T-cell (primary cell): ENCODE results near the gene GRAMD1C. TPM values are rescaled to one million over a fixed set of nuclear protein-coding genes. Genes with fewer than 3 reads are reported as not detected.
A peak's percentile ranks its signal among the peaks of the same experiment; 100 is the strongest.

Experiments
- ATAC-seq, 4 experiments: fragments of 200-7000 bp in 3 of 4; fragments of 150-1000 bp in 1 of 4; cut with Tn5 transposase; replicated peaks in 1 of 4; 1 replicate in 3 of 4; 2 replicates in 1 of 4; pipeline ENCODE4 v1.10.0; 2021; ENCODE audit warnings: moderate library complexity in 3 of 4, mild to moderate bottlenecking in 2 of 4, moderate number of reproducible peaks in 1 of 4
- CTCF ChIA-PET, 2 donors: fragments of 300-600 bp; sonication (Branson Sonifier 250); formaldehyde crosslinking; loops; one replicate each; lab custom pipeline; 2022; ENCODE audit warnings: antibody characterized with exemption in 2 of 2; lab: Charles Lee
- POLR2A ChIA-PET, 2 donors: fragments of 300-600 bp; sonication (Branson Sonifier 250); formaldehyde crosslinking; loops; one replicate each; lab custom pipeline; 2022; ENCODE audit warnings: antibody characterized with exemption in 2 of 2; lab: Charles Lee
- DNase-seq, 35 experiments: peaks; one replicate each; pipeline versions ENCODE4 v3.0.0 to v3.0.0-alpha.2; 2013 to 2023
- H3K27ac ChIP-seq: one replicate; pipeline ENCODE4 v1.5.1; 2013; ENCODE audit warnings: low read length
- H3K27me3 ChIP-seq, 2 experiments: replicated peaks in 1 of 2; 1 replicate in 1 of 2; 2 replicates in 1 of 2; pipeline versions ENCODE4 v1.6.1 to v1.7.0; 2013; ENCODE audit warnings: low read length in 1 of 2, mixed read lengths in 1 of 2; ENCODE audit not compliant: control insufficient read depth in 2 of 2, insufficient read depth in 2 of 2; ENCODE audit errors: extremely low read depth in 1 of 2
- H3K36me3 ChIP-seq, 2 donors: 1 replicate in 1 of 2; 2 replicates in 1 of 2; pipeline versions ENCODE4 v1.6.1 to v1.7.0; 2013; ENCODE audit warnings: low read length in 1 of 2; ENCODE audit not compliant: control insufficient read depth in 2 of 2, insufficient read depth in 1 of 2; ENCODE audit errors: extremely low read depth in 1 of 2
- H3K4me1 ChIP-seq, 2 experiments: 1 replicate in 1 of 2; 2 replicates in 1 of 2; pipeline versions ENCODE4 v1.6.1 to v1.7.0; 2013; ENCODE audit warnings: low read length in 2 of 2, mixed read lengths in 1 of 2; ENCODE audit not compliant: insufficient read depth in 2 of 2, control insufficient read depth in 1 of 2; ENCODE audit errors: extremely low read depth in 1 of 2
- H3K4me3 ChIP-seq, 2 donors: 1 replicate in 1 of 2; 2 replicates in 1 of 2; pipeline versions ENCODE4 v1.5.1 to v1.7.0; 2013; ENCODE audit warnings: mild to moderate bottlenecking in 2 of 2, low read length in 1 of 2, moderate library complexity in 1 of 2; ENCODE audit not compliant: control insufficient read depth in 1 of 2; ENCODE audit errors: extremely low read depth in 1 of 2
- H3K9me3 ChIP-seq: 2 replicates; pipeline ENCODE4 v1.7.0; 2013
- H3K27ac Mint-ChIP-seq, 2 donors: one replicate each; pipeline ENCODE4 v1.8.0; 2020 to 2021; ENCODE audit warnings: mild to moderate bottlenecking in 2 of 2, mixed read lengths in 2 of 2
- H3K27me3 Mint-ChIP-seq, 2 donors: one replicate each; pipeline ENCODE4 v1.8.0; 2021 to 2022; ENCODE audit warnings: mixed read lengths in 2 of 2
- H3K36me3 Mint-ChIP-seq: one replicate; pipeline ENCODE4 v1.8.0; 2021; ENCODE audit warnings: mixed read lengths
- H3K4me1 Mint-ChIP-seq, 3 donors: one replicate each; pipeline ENCODE4 v1.8.0; 2020 to 2022; ENCODE audit warnings: mixed read lengths in 3 of 3, mild to moderate bottlenecking in 1 of 3
- H3K4me3 Mint-ChIP-seq, 3 donors: one replicate each; pipeline ENCODE4 v1.8.0; 2020 to 2022; ENCODE audit warnings: mild to moderate bottlenecking in 3 of 3, mixed read lengths in 3 of 3, moderate library complexity in 3 of 3
- H3K9me3 Mint-ChIP-seq, 3 donors: one replicate each; pipeline ENCODE4 v1.8.0; 2020 to 2022; ENCODE audit warnings: mixed read lengths in 3 of 3
- WGBS: methylation state at CpG from one replicate; pipeline ENCODE4 v1.1.5; 2013; ENCODE audit warnings: missing lambda C conversion rate; ENCODE audit not compliant: insufficient coverage; 5-methylcytosine and 5-hydroxymethylcytosine counted together
- total RNA-seq, 35 experiments: library from RNA in 6 of 35; stranded (reverse) in 6 of 35; fragments of 120-200 nt in 1 of 35; gene quantifications; one replicate each; pipeline versions ENCODE4 v1.2.1 to v1.2.4 and lab custom pipeline; 2013 to 2026

The GRAMD1C gene
- total RNA-seq, 5 donors from 2014 or later (not counting 1 experiment from before 2014, with no cell fraction given): 0.43 to 2.7 (median 1.4) TPM

DNA sequence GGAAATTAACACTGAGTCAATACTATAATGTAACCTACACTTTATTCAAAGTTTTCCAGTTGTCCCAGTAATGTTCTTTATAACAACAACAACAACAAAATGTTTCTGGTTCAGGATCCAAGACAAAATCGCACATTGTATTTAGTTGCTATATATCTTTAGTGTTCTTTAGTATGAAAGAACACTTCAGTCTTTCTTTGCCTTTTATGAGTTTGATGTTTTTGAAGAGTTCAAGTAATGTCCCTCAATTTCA lies 7.6 kb upstream of the GRAMD1C start:
- Histone ChIP-seq H3K36me3 (no peaks in the 10 kb centered on the region), H3K4me3 (no peak overlapping the region), H3K4me1 (peaks cover 3 to 4% of the 10 kb centered on the region in 2 experiments), H3K9me3 (no peaks in the 10 kb centered on the region), H3K27me3 (no peaks in the 10 kb centered on the region), H3K27ac (no peak overlapping the region)
- H3K4me3 Mint-ChIP-seq: no peak overlapping the region
- POLR2A ChIA-PET: interaction anchor here in 1 of 2 donors (1.0 kb wide), 1 partner anchor 73 kb away, joined by 4 read pairs; no protein-coding TSS in a partner anchor
- peaks cover 0 to 10% (median 10%) of the 10 kb centered on the region in 3 donors for H3K9me3 Mint-ChIP-seq
- no peak for ATAC-seq
- peaks cover 0 to 1% of the 10 kb centered on the region in 2 donors for H3K27me3 Mint-ChIP-seq
- H3K4me1 Mint-ChIP-seq: peaks cover 0 to 30% (median 20%) of the 10 kb centered on the region in 3 donors
- peak overlapping the region; percentile 68 to 78 for H3K27ac Mint-ChIP-seq
- no peaks in the 10 kb centered on the region for H3K36me3 Mint-ChIP-seq
- no peak for DNase-seq
- CTCF ChIA-PET: no interaction called here
- no CpG with 5 or more reads among the region's 1 CpG for WGBS

- H3K4me1 ChIP-seq: peaks cover 3 to 4% of the 10 kb centered on the region in 2 experiments
- CTCF ChIA-PET: interaction anchor here in 1 of 2 donors (0.7 kb wide), 1 partner anchor 8 kb away, joined by 3 read pairs; no protein-coding TSS in a partner anchor
These were observed 6.0 kb upstream of the GRAMD1C start for GRCh38 chr3:113832477-113833164.

DNA sequence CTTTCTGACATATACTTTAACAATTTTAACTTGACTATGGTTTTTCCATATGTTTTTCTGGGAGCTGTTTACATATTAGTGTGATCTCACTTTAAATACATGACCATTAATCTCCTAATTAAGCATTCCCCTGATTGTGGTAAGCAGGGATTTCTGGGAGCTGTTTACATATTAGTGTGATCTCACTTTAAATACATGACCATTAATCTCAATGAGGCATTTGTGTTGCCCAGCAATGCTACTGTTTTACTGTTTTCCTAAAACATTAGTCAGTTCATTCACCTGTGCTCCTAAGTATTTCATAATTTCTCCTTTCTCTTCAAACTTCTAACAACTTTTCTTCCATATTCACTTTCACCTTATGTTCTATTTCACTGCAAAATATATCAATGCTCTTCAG lies 3.6 kb upstream of the GRAMD1C start:
- Histone ChIP-seq H3K27ac (no peak overlapping the region), H3K9me3 (no peaks in the 10 kb centered on the region), H3K4me1 (peaks cover 4 to 14% of the 10 kb centered on the region in 2 experiments), H3K4me3 (no peak overlapping the region), H3K36me3 (no peaks in the 10 kb centered on the region), H3K27me3 (peaks cover 0 to 3% of the 10 kb centered on the region in 2 experiments)
- DNase-seq: no peak
- Mint-ChIP-seq H3K36me3 (no peaks in the 10 kb centered on the region), H3K27me3 (no peaks in the 10 kb centered on the region), H3K27ac (no peak overlapping the region), H3K9me3 (peaks cover 0 to 10% (median 10%) of the 10 kb centered on the region in 3 donors), H3K4me1 (peaks cover 8 to 29% (median 24%) of the 10 kb centered on the region in 3 donors), H3K4me3 (no peak overlapping the region)
- CTCF ChIA-PET: interaction anchor here (0.5 to 1.6 kb wide), 7 partner anchors 9 to 1258 kb away, joined by 3 to 6 read pairs (median 4); no protein-coding TSS in a partner anchor
- POLR2A ChIA-PET: interaction anchor here in 1 of 2 donors (0.7 kb wide), 1 partner anchor 15 kb away, joined by 11 read pairs; no protein-coding TSS in a partner anchor
- ATAC-seq: no peak

More at GRCh38 chr3:113832477-113833164, 6.0 kb upstream of the GRAMD1C start:
- peak in 1 of 35 experiments; percentile 16 for DNase-seq
- H3K27ac ChIP-seq: no peak overlapping the region
- ATAC-seq: peak in 1 of 4 experiments; percentile 84
- peaks cover 0 to 30% (median 20%) of the 10 kb centered on the region in 3 donors for H3K4me1 Mint-ChIP-seq
- H3K9me3 ChIP-seq: no peaks in the 10 kb centered on the region
- H3K27me3 ChIP-seq: no peaks in the 10 kb centered on the region
- no peaks in the 10 kb centered on the region for H3K36me3 ChIP-seq
- POLR2A ChIA-PET: no interaction called here
- H3K27ac Mint-ChIP-seq: peak overlapping the region; percentile 47 to 60
- WGBS: 43% methylated on average over 1 of the region's 5 CpGs
- no peak overlapping the region for H3K4me3 Mint-ChIP-seq
- no peak overlapping the region for H3K4me3 ChIP-seq
- H3K36me3 Mint-ChIP-seq: no peaks in the 10 kb centered on the region
- peaks cover 0 to 10% (median 10%) of the 10 kb centered on the region in 3 donors for H3K9me3 Mint-ChIP-seq
- H3K27me3 Mint-ChIP-seq: peaks cover 0 to 1% of the 10 kb centered on the region in 2 donors

DNA sequence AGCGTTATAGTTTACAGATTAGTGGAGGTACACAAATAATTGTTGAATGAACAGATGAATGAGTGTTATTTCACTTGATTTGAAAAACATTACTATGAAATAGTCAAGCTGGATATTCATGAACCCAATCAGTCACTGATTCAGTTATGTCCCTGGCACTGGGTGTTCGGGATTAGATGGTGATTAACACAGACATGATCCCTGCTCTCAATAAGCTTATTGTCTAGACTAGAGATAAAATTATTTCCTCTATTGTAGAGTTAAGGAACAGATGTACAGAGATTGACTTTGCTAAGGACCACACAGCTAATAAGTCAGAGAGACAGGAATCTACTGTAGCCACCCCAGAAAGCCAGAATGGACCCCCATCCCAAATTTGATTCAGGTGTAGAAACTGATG lies 963 bp downstream of the GRAMD1C start:
- no peak for ATAC-seq
- DNase-seq: no peak
- Mint-ChIP-seq H3K27ac (no peak overlapping the region), H3K9me3 (no peaks in the 10 kb centered on the region), H3K36me3 (no peaks in the 10 kb centered on the region), H3K27me3 (no peaks in the 10 kb centered on the region), H3K4me3 (peak overlapping the region; percentile 75 to 77 (median 76)), H3K4me1 (peaks cover 7 to 9% (median 8%) of the 10 kb centered on the region in 3 donors)
- Histone ChIP-seq H3K27ac (no peak overlapping the region), H3K4me1 (peaks cover 0 to 10% of the 10 kb centered on the region in 2 experiments), H3K27me3 (peaks cover 0 to 3% of the 10 kb centered on the region in 2 experiments), H3K36me3 (no peaks in the 10 kb centered on the region), H3K9me3 (no peaks in the 10 kb centered on the region), H3K4me3 (no peak overlapping the region)
- POLR2A ChIA-PET: interaction anchor here in 1 of 2 donors (0.6 kb wide), 1 partner anchor 94 kb away, joined by 3 read pairs; no protein-coding TSS in a partner anchor
- no CpG with 5 or more reads among the region's 2 CpGs for WGBS
- CTCF ChIA-PET: interaction anchor here in 1 of 2 donors (0.7 to 2.7 kb wide), 4 partner anchors 45 to 103 kb away, joined by 4 to 21 read pairs (median 6); no protein-coding TSS in a partner anchor

- H3K36me3 Mint-ChIP-seq: no peaks in the 10 kb centered on the region
- no peaks in the 10 kb centered on the region for H3K9me3 Mint-ChIP-seq
- H3K27me3 ChIP-seq: no peaks in the 10 kb centered on the region
- ChIA-PET POLR2A (interaction anchor here (0.5 to 0.6 kb wide), 3 partner anchors 42 to 1439 kb away, joined by 3 to 4 read pairs (median 3); no protein-coding TSS in a partner anchor), CTCF (interaction anchor here (0.5 to 1.9 kb wide), 17 partner anchors 10 to 605 kb away, joined by 3 to 10 read pairs (median 3); partner anchors contain the start of genes ATP6V1A (in 1 of the 2), CCDC191 (in 1 of the 2) and NAA50 (in 1 of the 2))
- H3K27ac ChIP-seq: no peak overlapping the region
- no CpG with 5 or more reads among the region's 4 CpGs for WGBS
- no peak overlapping the region for H3K27ac Mint-ChIP-seq
- no peak overlapping the region for H3K4me3 ChIP-seq
- H3K27me3 Mint-ChIP-seq: no peaks in the 10 kb centered on the region
- H3K4me1 Mint-ChIP-seq: no peaks in the 10 kb centered on the region
- peak in 1 of 4 experiments; percentile 42 for ATAC-seq
- H3K4me3 Mint-ChIP-seq: no peak overlapping the region
- DNase-seq: peak in 1 of 35 experiments; percentile 50
- H3K36me3 ChIP-seq: no peaks in the 10 kb centered on the region
- no peaks in the 10 kb centered on the region for H3K9me3 ChIP-seq
- no peaks in the 10 kb centered on the region for H3K4me1 ChIP-seq
These were observed 6.1 kb downstream of the GRAMD1C start for GRCh38 chr3:113844622-113845222.

DNA sequence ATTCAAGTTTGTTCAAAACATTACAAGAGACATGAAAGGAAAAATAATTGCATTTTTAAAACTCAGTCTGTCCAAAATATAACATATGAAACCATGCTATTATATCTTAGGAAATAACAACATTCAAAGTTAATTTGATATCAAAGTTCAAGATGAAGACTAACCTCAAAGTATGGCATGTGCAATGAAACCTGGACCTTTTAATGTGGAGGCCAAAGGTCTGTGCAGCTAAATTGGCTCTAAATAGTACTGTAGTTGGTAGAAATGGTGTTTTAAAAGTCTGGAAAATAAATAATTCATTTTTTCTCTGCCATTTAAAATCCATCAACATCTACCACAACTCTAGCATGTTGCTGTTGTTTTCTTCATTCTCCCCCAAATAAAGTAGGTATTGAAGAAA lies 8.7 kb downstream of the GRAMD1C start:
- CTCF ChIA-PET: interaction anchor here in 1 of 2 donors (0.9 kb wide), 1 partner anchor 10 kb away, joined by 3 read pairs; no protein-coding TSS in a partner anchor
- H3K27me3 Mint-ChIP-seq: no peaks in the 10 kb centered on the region
- POLR2A ChIA-PET: no interaction called here

More for the DNA sequence above, 8.7 kb downstream of the GRAMD1C start:
- H3K9me3 Mint-ChIP-seq: no peaks in the 10 kb centered on the region
- H3K4me3 Mint-ChIP-seq: no peak overlapping the region
- H3K27ac Mint-ChIP-seq: no peak overlapping the region
- no peaks in the 10 kb centered on the region for H3K4me1 Mint-ChIP-seq
- Histone ChIP-seq H3K27ac (no peak overlapping the region), H3K4me3 (no peak overlapping the region), H3K27me3 (peaks cover 0 to 2% of the 10 kb centered on the region in 2 experiments), H3K4me1 (no peaks in the 10 kb centered on the region), H3K9me3 (no peaks in the 10 kb centered on the region), H3K36me3 (no peaks in the 10 kb centered on the region)
- no peak for ATAC-seq
- no peak for DNase-seq
- no peaks in the 10 kb centered on the region for H3K36me3 Mint-ChIP-seq
